Left renal cortex interstitium (tissue), 4 donors: Measurements from ENCODE around the gene S1PR5. TPM values are rescaled to one million over a fixed set of nuclear protein-coding genes. Genes with fewer than 3 reads are reported as not detected.

Experiments used
- DNase-seq, 4 donors: peaks; one replicate each; pipeline ENCODE4 v3.0.0-alpha.2; 2013; ENCODE audit warnings: low read depth in 4 of 4, low spot score in 2 of 4, missing footprints in 1 of 4
- polyA plus RNA-seq, 4 donors: library from polyadenylated mRNA; unstranded; fragments of 120-200 nt; gene quantifications; one replicate each; pipeline ENCODE4 v1.2.1, GENCODE V29; 2013; ENCODE audit not compliant: insufficient read length in 4 of 4

S1PR5 gene
- polyA plus RNA-seq, 4 donors = 1.6 to 1.8 (median 1.8) TPM

GRCh38 chr19:10516671-10517286 is 468 bp downstream of the S1PR5 start:
- DNase-seq = no peak

GRCh38 chr19:10516064-10516385 is 1.2 kb downstream of the S1PR5 start:
- no peak for DNase-seq

GRCh38 chr19:10514211-10515145 is 2.8 kb downstream of the S1PR5 start:
- DNase-seq = no peak

- DNase-seq = no peak
These were observed 4.0 kb downstream of the S1PR5 start for GRCh38 chr19:10513223-10513622.

- no peak for DNase-seq
These were observed 6.9 kb downstream of the S1PR5 start for GRCh38 chr19:10510301-10510802.

- no peak for DNase-seq
These were observed 8.5 kb downstream of the S1PR5 start for GRCh38 chr19:10508707-10509106.

- DNase-seq = no peak
These were observed 9.2 kb downstream of the S1PR5 start for GRCh38 chr19:10508036-10508435.

- no peak for DNase-seq
These were observed 11.5 kb downstream of the S1PR5 start for GRCh38 chr19:10505583-10506229.

- DNase-seq = no peak
These were observed 14.1 kb downstream of the S1PR5 start, which contains the start of gene KEAP1 for GRCh38 chr19:10503002-10503789. TSS of gene KEAP1 (minus strand) at chr19:10503356. CDS start at chr19:10500033, 3,323 bp downstream.

- DNase-seq = peak in 3 of 4 donors; percentile 85 to 87 (median 86)
These were observed 14.7 kb downstream of the S1PR5 start for GRCh38 chr19:10502524-10503001.

- no peak for DNase-seq
These were observed 15.2 kb downstream of the S1PR5 start for GRCh38 chr19:10501971-10502523.

GRCh38 chr19:10500247-10500592 is 17.0 kb downstream of the S1PR5 start:
- no peak for DNase-seq

- DNase-seq = no peak
These were observed 17.5 kb downstream of the S1PR5 start for GRCh38 chr19:10499550-10500246.

GRCh38 chr19:10497371-10497770 is 19.9 kb downstream of the S1PR5 start:
- DNase-seq = no peak

GRCh38 chr19:10491472-10492047 is 25.7 kb downstream of the S1PR5 start:
- no peak for DNase-seq

- DNase-seq = no peak
These were observed 30.7 kb downstream of the S1PR5 start for GRCh38 chr19:10486551-10486950.

GRCh38 chr19:10478903-10479384 is 38.3 kb downstream of the S1PR5 start:
- peak; percentile 37 to 85 (median 64) for DNase-seq

GRCh38 chr19:10478476-10478875 is 38.8 kb downstream of the S1PR5 start:
- DNase-seq = no peak

- DNase-seq = no peak
These were observed 42.2 kb downstream of the S1PR5 start for GRCh38 chr19:10474962-10475451.
